Ovary (tissue), 3 donors: ENCODE data around the gene RPP25L.
"Not testable (repeated sequence)": the region's sequence is repeated elsewhere in the genome, so short reads cannot be mapped to it uniquely, and the experiment has no call there.

Experiments used
- CTCF ChIP-seq, 3 donors: fragments of 450-650 bp in 2 of 3; fragments of 200-600 bp in 1 of 3; IDR thresholded peaks; one replicate each; pipeline versions ENCODE4 v1.5.1 to v1.8.0; 2016 to 2022; ENCODE audit warnings: antibody characterized with exemption in 3 of 3, mild to moderate bottlenecking in 1 of 3
- POLR2A ChIP-seq: fragments of 450-650 bp; IDR thresholded peaks from one replicate; pipeline ENCODE4 v1.6.1; 2017; ENCODE audit warnings: antibody characterized with exemption, mild to moderate bottlenecking, moderate library complexity
- donor health status: DM: no; HTN: no; CAD: no.

- not testable (repeated sequence) for TF ChIP-seq CTCF (IDR thresholded peaks at IDR 0.05); POLR2A
These were observed 27.4 kb upstream of the RPP25L start for GRCh38 chr9:34639322-34639721.
